ENCODE results near the gene MAN1A1.
A peak's percentile ranks its signal among the peaks of the same experiment; 100 is the strongest.

MAN1A1 gene

DNA sequence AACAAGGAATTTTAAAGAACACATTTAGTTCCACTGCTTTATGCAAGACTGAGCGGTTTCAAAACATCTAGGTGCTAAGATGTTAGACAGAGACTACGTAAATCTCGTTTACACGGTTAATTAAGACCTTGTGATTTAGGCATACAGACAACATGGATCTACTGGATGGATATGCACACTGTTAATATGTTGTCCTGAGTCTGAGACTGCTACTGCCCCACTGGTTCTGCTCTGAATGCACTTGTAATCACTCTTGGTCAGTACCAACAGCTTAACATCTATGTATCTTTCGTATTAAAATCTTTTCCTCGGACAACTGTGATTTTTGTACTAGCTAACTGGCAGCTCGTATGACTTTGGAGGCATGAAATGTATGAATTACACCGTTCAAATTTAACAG, 3.1 kb downstream of the MAN1A1 start:
- H4K20me1 ChIP-seq (ENCODE audit: insufficient read depth): no peaks in the 10 kb centered on the region

GRCh38 chr6:119345114-119345513, 4.4 kb downstream of the MAN1A1 start:
- peak overlapping the region; percentile 69; the same call in 1 of the 2 replicates for H3K4me2 ChIP-seq
- peaks cover 33% of the 10 kb centered on the region for H3K4me1 ChIP-seq (ENCODE audit: low read depth, poor library complexity, severe bottlenecking)
- H3K27me3 ChIP-seq (ENCODE audit: insufficient read depth, low read depth): no peaks in the 10 kb centered on the region
- no peak overlapping the region for H3K4me3 ChIP-seq (IDR thresholded peaks at IDR 0.05; ENCODE audit: insufficient read depth, low read depth, low read length)
- TF ChIP-seq CTCF (conservative IDR thresholded peaks at IDR 0.05; ENCODE audit: low read depth, low read length): no peak
- H3K79me2 ChIP-seq (ENCODE audit: insufficient read depth, low read depth): peaks cover 92% of the 10 kb centered on the region
- no peak overlapping the region for H3K9ac ChIP-seq
- H3K36me3 ChIP-seq (ENCODE audit: insufficient read depth): no peaks in the 10 kb centered on the region; the same call in 1 of the 2 replicates
- H3K27ac ChIP-seq: no peak overlapping the region
- H4K20me1 ChIP-seq (ENCODE audit: insufficient read depth): no peaks in the 10 kb centered on the region
- H2AFZ ChIP-seq (ENCODE audit: low read depth): no peak overlapping the region

More for the DNA sequence above, 3.1 kb downstream of the MAN1A1 start:
- no peak overlapping the region for H2AFZ ChIP-seq (ENCODE audit: low read depth)
- TF ChIP-seq CTCF (conservative IDR thresholded peaks at IDR 0.05; ENCODE audit: low read depth, low read length): no peak
- H3K4me3 ChIP-seq (IDR thresholded peaks at IDR 0.05; ENCODE audit: insufficient read depth, low read depth, low read length): no peak overlapping the region
- peak overlapping the region; percentile 69 for H3K4me2 ChIP-seq
- H3K79me2 ChIP-seq (ENCODE audit: insufficient read depth, low read depth): peaks cover 81% of the 10 kb centered on the region
- no peaks in the 10 kb centered on the region; the same call in 1 of the 2 replicates for H3K36me3 ChIP-seq (ENCODE audit: insufficient read depth)
- no peaks in the 10 kb centered on the region for H3K27me3 ChIP-seq (ENCODE audit: insufficient read depth, low read depth)
- no peak overlapping the region; the same call in 1 of the 2 replicates for H3K9ac ChIP-seq
- no peak overlapping the region; the same call in 1 of the 2 replicates for H3K27ac ChIP-seq
- H3K4me1 ChIP-seq (ENCODE audit: low read depth, poor library complexity, severe bottlenecking): peaks cover 38% of the 10 kb centered on the region

DNA sequence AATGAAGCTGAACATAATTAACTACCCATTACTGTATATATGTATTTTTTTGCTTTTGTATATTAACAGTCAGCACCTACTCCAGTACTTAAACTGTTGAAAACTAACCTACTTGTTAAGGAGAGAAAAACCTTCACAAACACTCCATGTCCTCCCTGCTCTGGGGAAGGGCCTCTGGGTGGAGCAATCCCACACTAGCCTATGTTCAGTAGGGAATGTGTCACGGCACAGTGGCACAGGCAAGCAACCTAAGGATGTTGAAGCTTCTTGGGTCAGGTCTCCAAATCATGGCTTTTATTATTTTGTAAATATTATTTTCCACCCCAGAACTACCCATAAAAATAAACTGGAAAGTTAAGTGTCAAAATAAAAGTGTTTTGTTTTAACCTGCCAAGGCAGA, 5.3 kb downstream of the MAN1A1 start:
- no peak overlapping the region for H2AFZ ChIP-seq (ENCODE audit: low read depth)
- no peaks in the 10 kb centered on the region for H3K27me3 ChIP-seq (ENCODE audit: insufficient read depth, low read depth)
- H3K79me2 ChIP-seq (ENCODE audit: insufficient read depth, low read depth): peaks cover 99% of the 10 kb centered on the region
- no peak overlapping the region for H3K4me3 ChIP-seq (IDR thresholded peaks at IDR 0.05; ENCODE audit: insufficient read depth, low read depth, low read length)
- no peak overlapping the region for H3K9ac ChIP-seq
- H3K4me2 ChIP-seq: peak overlapping the region; percentile 69; the same call in 1 of the 2 replicates
- TF ChIP-seq CTCF (conservative IDR thresholded peaks at IDR 0.05; ENCODE audit: low read depth, low read length): no peak
- no peaks in the 10 kb centered on the region; the same call in 1 of the 2 replicates for H3K36me3 ChIP-seq (ENCODE audit: insufficient read depth)
- H3K4me1 ChIP-seq (ENCODE audit: low read depth, poor library complexity, severe bottlenecking): peaks cover 33% of the 10 kb centered on the region
- no peaks in the 10 kb centered on the region for H4K20me1 ChIP-seq (ENCODE audit: insufficient read depth)
- H3K27ac ChIP-seq: no peak overlapping the region

GRCh38 chr6:119343573-119344146, 5.9 kb downstream of the MAN1A1 start:
- no peak overlapping the region for H3K27ac ChIP-seq
- H3K9ac ChIP-seq: no peak overlapping the region
- no peak for TF ChIP-seq CTCF (conservative IDR thresholded peaks at IDR 0.05; ENCODE audit: low read depth, low read length)
- no peaks in the 10 kb centered on the region for H3K27me3 ChIP-seq (ENCODE audit: insufficient read depth, low read depth)
- H3K4me1 ChIP-seq (ENCODE audit: low read depth, poor library complexity, severe bottlenecking): peaks cover 33% of the 10 kb centered on the region
- H3K79me2 ChIP-seq (ENCODE audit: insufficient read depth, low read depth): peaks cover 99% of the 10 kb centered on the region
- 0 out of 2 replicates have a peak overlapping the region, but pooled peaks have one; percentile 69 for H3K4me2 ChIP-seq
- H2AFZ ChIP-seq (ENCODE audit: low read depth): no peak overlapping the region
- H3K4me3 ChIP-seq (IDR thresholded peaks at IDR 0.05; ENCODE audit: insufficient read depth, low read depth, low read length): no peak overlapping the region
- no peaks in the 10 kb centered on the region for H4K20me1 ChIP-seq (ENCODE audit: insufficient read depth)
- H3K36me3 ChIP-seq (ENCODE audit: insufficient read depth): no peaks in the 10 kb centered on the region; the same call in 1 of the 2 replicates
